Measurements from ENCODE around the gene RHBDL1. TPM values are rescaled to one million over a fixed set of nuclear protein-coding genes. Genes with fewer than 3 reads are reported as not detected.
"Not testable (repeated sequence)": the region's sequence is repeated elsewhere in the genome, so short reads cannot be mapped to it uniquely, and the experiment has no call there.

The RHBDL1 gene
- total RNA-seq, 2 experiments from 2014 or later, result 0.48 to 0.63 TPM

DNA sequence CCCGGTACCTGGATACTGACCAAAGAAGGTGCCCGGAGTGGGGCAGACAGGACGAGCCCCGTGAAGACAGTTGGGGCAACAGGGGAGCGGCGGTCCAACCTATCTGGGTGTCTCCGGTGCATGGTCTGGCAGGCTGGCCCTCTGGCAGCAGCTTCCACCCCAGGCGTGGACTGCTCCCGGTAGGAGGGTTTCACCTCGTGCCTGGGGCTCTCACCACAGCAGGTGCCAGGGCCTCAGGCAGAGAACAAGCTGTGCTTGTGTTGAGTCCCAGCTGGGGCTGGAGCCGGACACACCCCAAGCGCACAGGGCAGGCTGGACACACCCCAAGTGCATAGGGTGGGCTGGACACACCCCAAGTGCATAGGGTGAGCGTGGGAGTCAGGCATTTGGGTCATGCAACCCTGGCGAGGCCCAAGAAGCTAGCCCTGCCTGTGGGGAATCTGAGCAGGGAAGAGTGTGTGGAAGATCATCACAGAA lies 31.6 kb downstream of the RHBDL1 start:
- CTCF ChIA-PET, result interaction anchor here (0.5 to 2.3 kb wide), 2 partner anchors 9 to 78 kb away, joined by 3 to 9 read pairs; no protein-coding TSS in a partner anchor
- POLR2A ChIA-PET, result interaction anchor here (0.7 kb wide), 1 partner anchor 9 kb away, joined by 3 read pairs; no protein-coding TSS in a partner anchor

DNA sequence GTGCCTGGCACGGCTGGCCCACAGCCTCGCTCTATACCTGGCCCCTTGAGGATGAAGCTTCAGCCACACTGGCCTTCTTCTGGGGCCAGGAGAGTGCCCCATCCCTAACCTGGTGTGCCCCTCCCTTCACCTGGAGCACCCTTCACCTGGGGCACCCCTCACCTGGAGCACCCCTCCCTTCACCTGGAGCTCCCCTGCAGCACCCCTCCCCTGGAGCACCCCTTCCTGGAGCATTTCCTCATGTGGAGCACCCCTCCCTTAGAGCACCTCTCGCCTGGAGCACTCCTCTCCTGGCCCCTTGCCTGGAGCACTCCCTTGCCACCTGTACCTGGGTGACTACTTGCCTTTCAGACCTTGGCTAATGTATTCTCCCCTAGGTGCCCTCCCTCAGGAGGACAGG lies 32.5 kb downstream of the RHBDL1 start:
- ChIA-PET CTCF (no interaction called here), POLR2A (no interaction called here)

DNA sequence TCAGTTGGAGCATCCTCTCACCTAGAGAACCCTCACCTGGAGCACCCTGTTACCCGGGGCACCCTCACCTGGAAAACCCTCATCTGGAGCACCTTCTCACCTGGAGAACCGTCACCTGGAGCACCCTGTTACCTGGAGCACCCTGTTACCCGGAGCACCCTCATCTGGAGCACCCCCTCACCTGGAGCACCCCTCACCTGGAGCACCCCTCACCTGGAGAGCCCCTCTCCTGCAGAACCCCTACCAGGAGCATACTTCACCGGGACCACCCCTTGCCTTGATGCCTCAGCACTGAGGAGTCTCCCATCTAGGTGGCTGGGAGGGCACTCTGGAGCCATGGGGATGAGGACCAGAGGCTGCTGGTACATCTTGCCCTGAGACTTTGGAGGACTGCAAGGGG lies 33.5 kb downstream of the RHBDL1 start:
- POLR2A ChIA-PET, result no interaction called here
- CTCF ChIA-PET, result interaction anchor here (3.0 kb wide), 1 partner anchor 76 kb away, joined by 19 read pairs; no protein-coding TSS in a partner anchor

DNA sequence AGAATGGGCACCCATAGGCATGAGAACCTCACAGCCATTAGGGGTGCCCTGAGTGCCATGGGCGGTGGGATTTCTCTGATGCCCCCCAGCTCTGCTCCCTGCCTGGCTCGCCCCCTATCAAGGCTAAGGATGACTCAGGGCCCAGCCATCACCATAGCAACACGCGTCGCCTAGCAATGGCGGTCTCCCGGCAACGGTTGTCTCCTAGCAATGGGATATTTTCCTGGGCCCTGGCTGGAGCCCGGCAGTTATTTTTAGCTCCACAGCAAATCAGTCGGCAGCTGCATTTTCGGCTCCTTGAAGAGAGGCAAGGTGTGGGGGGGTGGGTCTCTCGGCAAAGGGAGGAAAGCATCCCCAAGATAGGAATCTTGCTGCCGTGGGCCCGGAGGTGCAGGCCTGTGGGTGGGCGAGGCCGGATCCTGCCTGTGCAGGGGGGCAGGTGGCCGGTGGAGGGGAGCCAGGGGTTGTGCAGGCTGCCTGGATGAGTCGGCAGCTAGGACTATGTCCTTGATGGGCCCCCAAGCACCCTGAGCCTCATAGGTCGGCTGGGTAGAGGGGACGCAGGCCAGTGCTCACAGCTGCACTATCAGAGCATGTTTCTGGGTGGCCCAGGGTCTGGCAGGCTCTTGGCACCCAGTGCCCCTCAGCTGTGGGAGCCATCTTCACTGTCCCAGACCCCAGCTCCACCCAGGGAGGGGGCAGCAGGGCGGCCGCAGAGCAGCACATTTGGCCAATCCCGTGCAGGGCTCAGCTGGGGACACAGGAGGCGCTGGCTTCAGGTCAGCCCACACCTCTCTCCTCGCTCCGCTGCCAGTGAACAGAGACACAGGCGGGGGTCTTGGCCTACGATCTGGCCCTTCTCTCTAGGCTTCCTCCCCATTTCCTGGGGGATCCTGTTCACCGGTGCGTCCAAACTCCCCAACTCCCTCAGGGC lies 34.4 kb downstream of the RHBDL1 start:
- ChIA-PET CTCF (interaction anchor here (0.8 to 3.0 kb wide), 6 partner anchors 8 to 80 kb away, joined by 3 to 19 read pairs (median 4); no protein-coding TSS in a partner anchor), POLR2A (no interaction called here)

DNA sequence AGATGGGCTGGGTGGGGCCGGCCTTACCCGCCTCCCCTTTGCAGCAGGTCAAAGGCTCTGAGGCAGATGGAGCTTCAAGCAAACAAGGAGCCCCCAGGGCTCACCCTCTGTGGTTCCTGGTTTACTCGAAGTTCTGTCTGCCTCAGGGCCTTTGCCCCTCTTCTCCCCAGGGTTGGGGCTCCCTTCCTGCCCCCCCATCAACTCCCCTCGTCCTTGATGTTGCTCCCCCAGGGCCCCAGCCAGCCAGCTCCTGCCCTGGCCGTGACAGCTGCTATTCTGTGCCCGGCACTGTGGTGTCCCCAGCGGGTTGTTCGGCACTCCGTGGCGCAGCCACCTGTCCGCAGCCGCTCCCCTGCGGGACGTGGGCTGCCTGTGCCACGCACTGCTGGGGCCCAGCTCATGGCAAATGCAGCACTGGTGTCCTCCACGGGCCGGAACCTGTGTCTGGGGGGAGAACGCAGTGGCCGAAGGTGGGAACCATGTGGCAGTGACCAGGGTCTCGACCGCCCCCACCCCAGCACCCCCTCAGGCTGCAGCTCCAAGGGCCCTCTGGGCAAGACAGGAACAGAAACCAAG lies 35.1 kb downstream of the RHBDL1 start:
- POLR2A ChIA-PET, result no interaction called here
- CTCF ChIA-PET, result interaction anchor here (0.8 to 3.0 kb wide), 6 partner anchors 9 to 77 kb away, joined by 3 to 19 read pairs (median 4); no protein-coding TSS in a partner anchor

DNA sequence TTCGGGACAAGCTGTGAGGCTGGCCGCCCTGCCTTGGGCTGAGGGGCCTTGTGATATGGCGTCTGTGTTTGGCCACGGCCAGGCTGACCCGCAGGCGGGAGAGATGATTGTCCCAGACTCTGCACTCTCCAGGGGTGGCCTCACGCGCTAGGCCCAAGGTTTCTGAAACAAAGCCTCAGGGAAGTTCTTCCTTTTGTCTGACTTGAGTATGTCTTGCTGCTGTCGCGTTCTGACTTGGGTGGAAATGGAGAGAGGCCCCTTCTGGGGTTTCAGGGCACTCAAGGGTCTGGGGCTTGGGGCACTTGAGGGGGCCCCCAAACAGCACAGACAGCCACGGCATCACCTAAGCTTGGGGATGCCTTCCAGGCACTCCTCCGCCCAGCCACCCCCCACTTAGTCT lies 35.6 kb downstream of the RHBDL1 start:
- POLR2A ChIA-PET, result no interaction called here
- CTCF ChIA-PET, result interaction anchor here (0.8 to 3.0 kb wide), 6 partner anchors 9 to 76 kb away, joined by 3 to 19 read pairs (median 5); partner anchors contain the start of gene WDR24

DNA sequence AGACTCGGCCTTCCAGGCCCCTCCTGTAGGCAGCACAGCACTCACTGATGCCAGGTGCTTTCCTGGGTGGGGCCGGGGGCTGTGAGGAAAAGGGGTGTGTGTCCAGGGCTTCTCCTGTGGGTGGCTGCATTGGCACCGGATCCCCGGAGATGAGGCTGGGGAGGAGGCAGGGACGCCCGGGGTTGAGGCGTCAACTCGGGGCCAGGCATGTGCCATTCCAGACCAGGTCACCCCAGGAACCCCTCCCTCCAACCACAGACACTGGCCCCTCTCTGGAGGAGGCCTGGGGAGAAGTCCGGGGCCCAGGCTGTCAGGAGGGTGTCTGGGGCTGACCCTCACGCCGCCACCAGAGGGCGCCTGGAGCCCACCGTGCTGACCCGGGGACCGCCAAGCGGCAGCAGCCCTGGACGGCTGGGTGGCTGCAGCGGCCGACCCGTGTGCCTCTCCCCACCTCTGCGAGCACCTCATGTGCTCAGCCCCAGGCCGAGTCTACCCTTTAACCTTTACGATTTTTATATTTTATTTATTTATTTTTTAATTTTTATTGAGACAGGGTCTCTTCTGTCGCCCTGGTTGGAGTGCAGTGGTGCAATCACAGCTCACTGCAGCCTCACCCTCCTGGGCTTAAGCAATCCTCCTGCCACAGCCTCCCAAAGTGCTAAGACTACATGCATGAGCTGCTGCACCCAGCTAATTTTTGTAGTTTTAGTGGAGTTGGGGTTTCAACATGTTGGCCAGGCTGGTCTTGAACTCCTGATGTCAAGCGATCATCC lies 36.3 kb downstream of the RHBDL1 start:
- ChIA-PET POLR2A (no interaction called here), CTCF (interaction anchor here (0.6 to 4.5 kb wide), 22 partner anchors 8 to 887 kb away, joined by 3 to 26 read pairs (median 4); partner anchors contain the start of genes ANTKMT, CCDC78, CHTF18 and CIAO3)

DNA sequence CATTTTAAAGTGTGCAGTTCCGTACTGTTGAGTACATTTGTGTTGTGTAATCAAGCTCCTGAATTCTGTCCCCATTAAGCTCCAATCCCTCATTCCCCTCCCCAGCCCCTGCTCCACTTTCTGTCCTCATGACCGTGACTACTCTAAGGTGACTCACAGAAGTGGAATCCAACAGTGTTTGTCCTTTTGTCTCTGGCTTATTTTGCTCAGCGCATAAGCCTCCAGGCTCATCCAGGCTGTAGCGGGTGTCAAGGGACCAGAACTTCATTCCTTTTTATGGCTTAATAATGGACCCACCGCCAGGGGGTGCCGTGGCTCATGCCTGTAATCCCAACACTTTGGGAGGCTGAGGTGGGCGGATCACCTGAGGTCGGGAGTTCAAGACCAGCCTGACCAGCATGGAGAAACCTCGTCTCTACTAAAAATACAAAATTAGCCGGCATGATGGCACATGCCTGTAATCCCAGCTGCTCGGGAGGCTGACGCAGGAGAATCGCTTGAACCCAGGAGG lies 37.3 kb downstream of the RHBDL1 start:
- POLR2A ChIA-PET, result not testable (repeated sequence)
- CTCF ChIA-PET, result interaction anchor here (0.7 to 4.5 kb wide), 19 partner anchors 8 to 91 kb away, joined by 3 to 26 read pairs (median 5); partner anchors contain the start of genes ANTKMT, CCDC78, CHTF18 and CIAO3

DNA sequence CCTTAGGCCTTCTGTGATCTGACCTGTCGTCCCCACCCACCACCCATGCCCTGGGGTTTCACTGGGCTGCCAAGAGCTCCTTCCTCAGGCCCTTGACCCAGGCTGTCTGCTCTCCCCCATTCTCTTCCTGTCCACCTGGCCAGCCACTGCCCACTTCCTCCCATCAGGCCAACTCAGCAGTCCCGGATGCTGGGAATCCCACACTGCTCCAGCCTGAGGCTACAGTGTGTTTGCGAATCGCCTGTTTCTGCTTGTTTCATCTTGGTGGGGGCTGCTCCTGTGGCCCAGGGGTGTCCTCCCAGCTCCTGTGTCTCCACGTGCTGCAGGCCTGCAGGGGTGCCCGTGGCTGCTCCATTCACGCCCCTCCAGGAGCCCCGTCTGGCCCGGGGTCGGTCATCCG lies 38.6 kb downstream of the RHBDL1 start:
- ChIA-PET POLR2A (interaction anchor here (0.6 to 1.8 kb wide), 2 partner anchors 71 to 993 kb away, joined by 6 read pairs; no protein-coding TSS in a partner anchor), CTCF (interaction anchor here (1.0 to 4.5 kb wide), 6 partner anchors 11 to 71 kb away, joined by 3 to 26 read pairs (median 10); partner anchors contain the start of genes CCDC78, CIAO3 and JMJD8)

DNA sequence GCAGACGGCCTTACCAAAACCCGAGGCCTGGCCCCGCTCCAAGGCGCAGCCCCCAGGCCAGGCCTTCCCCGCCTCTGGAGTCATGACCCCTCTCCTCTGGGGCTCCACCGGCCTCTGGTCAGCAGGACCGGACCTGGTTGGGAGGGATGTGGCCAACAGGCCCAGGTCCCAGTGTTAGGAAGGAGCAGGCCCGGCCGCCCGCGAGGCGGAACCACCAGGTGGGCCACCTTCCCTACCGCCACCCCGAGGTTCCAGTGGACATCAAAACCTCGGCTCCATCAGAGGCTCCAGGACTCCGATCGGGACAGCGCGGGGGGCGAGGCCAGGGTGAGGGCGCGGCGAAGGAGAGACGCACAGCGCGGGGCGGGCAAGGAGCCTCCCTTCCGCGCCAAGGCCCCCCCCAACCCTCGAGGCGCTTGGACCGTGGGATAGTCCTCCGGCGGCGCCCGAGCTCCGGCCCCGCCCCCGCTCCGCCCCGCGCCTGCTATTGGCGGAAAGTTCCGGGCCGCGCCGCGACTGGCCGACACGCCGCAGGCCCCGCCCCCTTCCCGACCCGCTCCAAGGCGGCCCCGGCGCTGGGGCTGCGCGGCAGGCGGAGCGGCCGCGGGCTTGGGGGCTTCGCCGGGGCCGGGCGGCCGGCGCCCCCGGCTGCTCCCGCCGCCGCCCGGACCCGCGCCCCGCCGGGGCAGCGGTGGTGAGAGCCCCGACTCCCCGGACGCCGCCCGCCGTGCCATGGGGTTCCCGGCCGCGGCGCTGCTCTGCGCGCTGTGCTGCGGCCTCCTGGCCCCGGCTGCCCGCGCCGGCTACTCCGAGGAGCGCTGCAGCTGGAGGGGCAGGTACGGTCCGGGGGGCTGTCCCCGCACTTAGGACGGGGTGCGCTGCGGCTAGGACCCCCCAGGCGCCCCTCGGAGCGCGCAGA lies 39.3 kb downstream of the RHBDL1 start, which contains the start of gene METRN:
TSS of gene METRN (plus strand) at position 561 of the 919 bp plus-strand sequence. CDS start at position 733, 172 bp downstream.
- CTCF ChIA-PET, result interaction anchor here (0.5 to 4.5 kb wide), 8 partner anchors 10 to 74 kb away, joined by 5 to 26 read pairs (median 8); partner anchors contain the start of genes CCDC78, CHTF18, CIAO3 and RPUSD1
- POLR2A ChIA-PET, result interaction anchor here (0.6 to 1.8 kb wide), 3 partner anchors 8 to 266 kb away, joined by 3 to 6 read pairs (median 4); no protein-coding TSS in a partner anchor

DNA sequence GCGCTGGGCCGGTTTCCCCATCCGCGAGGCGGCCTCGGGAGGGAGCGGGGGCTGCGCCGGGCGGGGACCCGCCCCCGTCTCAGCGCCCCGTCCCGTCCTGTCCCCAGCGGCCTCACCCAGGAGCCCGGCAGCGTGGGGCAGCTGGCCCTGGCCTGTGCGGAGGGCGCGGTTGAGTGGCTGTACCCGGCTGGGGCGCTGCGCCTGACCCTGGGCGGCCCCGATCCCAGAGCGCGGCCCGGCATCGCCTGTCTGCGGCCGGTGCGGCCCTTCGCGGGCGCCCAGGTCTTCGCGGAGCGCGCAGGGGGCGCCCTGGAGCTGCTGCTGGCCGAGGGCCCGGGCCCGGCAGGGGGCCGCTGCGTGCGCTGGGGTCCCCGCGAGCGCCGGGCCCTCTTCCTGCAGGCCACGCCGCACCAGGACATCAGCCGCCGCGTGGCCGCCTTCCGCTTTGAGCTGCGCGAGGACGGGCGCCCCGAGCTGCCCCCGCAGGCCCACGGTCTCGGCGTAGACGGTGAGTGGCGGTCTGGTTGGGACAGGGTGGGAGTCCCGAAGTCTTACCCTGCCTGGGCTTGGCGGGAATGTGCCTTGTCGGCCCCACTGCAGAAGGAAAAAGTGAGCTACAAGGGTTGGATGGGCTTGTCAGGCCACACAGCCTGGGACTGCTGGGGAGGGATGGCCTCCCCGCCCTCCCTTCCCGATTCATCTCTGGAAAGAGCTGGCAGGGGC lies 40.2 kb downstream of the RHBDL1 start:
- CTCF ChIA-PET, result interaction anchor here (1.0 to 4.5 kb wide), 12 partner anchors 10 to 73 kb away, joined by 3 to 26 read pairs (median 8); partner anchors contain the start of genes CCDC78, CHTF18, CIAO3 and RPUSD1

DNA sequence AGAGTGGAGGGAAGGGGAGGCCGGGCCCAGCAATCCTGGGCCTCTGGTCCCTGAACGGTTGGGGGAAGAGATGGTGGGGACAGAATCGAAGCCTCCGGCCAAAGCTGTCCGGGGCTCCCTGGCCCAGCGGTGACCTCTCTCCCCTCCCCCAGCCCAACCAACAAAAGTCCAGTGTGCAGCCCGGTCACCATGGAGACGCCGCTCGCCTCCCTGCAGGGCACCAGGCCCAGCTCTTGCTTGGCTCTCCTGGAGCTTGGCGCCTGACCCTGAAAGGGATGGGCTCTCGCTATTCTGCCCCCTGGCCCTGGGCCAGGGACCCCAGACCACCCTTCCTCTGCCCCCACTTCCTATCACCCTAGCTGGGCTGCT lies 40.7 kb downstream of the RHBDL1 start:
- POLR2A ChIA-PET, result interaction anchor here (0.6 to 1.3 kb wide), 4 partner anchors 9 to 21 kb away, joined by 3 to 12 read pairs (median 6); no protein-coding TSS in a partner anchor

More for the DNA sequence above, 40.2 kb downstream of the RHBDL1 start:
- POLR2A ChIA-PET, result interaction anchor here (0.6 to 1.8 kb wide), 6 partner anchors 9 to 265 kb away, joined by 3 to 12 read pairs (median 5); no protein-coding TSS in a partner anchor

DNA sequence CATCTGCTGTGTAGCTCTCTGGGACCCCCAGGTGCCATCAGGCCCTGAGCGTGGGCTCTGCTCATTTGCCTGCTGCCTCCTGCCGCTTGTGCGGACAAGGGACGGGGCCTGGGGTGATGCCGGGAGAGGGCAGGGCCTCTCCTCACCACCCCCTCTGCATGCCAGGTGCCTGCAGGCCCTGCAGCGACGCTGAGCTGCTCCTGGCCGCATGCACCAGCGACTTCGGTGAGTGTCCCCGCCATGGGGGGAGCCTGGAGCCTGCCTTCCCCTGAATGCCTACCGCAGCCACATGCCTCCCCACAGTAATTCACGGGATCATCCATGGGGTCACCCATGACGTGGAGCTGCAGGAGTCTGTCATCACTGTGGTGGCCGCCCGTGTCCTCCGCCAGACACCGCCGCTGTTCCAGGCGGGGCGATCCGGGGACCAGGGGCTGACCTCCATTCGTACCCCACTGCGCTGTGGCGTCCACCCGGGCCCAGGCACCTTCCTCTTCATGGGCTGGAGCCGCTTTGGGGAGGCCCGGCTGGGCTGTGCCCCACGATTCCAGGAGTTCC lies 41.4 kb downstream of the RHBDL1 start:
- CTCF ChIA-PET, result interaction anchor here (0.8 to 2.7 kb wide), 8 partner anchors 11 to 289 kb away, joined by 3 to 12 read pairs (median 6); partner anchors contain the start of gene CIAO3
- POLR2A ChIA-PET, result interaction anchor here (0.5 to 1.3 kb wide), 3 partner anchors 12 to 596 kb away, joined by 8 to 12 read pairs (median 8); no protein-coding TSS in a partner anchor

More for the DNA sequence above, 40.7 kb downstream of the RHBDL1 start:
- CTCF ChIA-PET, result interaction anchor here (0.9 to 4.5 kb wide), 12 partner anchors 9 to 289 kb away, joined by 3 to 26 read pairs (median 8); partner anchors contain the start of genes CCDC78, CHTF18, CIAO3 and RPUSD1

DNA sequence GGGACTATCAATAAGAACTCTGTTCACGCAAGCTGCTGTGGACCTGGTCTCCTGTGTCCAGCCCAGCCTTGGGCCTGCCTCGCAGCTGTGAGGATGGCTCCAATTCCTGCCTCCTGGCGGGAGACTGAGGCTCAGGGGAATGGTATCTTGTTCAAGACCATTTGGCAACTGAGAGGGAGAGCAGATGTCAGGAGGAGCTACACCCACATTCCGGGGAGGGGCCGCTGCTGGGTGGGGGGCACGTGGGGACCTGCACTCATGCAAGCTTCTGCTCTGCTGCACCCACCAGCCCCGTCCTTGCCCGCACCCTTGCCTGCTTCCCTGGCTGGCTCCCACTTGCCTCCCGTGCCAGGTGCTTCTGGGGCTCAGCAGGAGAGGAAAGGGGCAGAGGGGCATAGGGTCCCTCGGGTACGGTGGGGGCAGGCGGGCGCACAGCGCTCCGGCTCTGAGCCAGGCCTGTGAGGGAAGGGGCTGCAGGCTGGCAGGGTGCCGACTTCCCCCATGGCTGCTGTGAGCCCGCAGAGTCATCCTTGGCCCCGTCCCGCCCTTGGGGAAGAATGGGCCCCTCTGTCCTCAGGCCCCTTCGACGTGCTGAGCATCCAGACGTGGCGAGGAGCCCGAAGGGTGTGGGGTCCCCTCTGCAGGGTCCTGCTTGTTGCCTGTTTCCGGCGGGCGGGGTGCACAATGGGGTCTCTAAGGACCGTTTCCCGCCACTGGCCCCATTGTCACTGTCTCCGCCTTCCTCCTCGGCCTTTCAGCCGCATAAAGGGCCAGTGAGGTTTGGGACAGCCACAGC lies 42.2 kb downstream of the RHBDL1 start:
- ChIA-PET POLR2A (interaction anchor here (0.5 kb wide), 1 partner anchor 595 kb away, joined by 8 read pairs; no protein-coding TSS in a partner anchor), CTCF (interaction anchor here (0.8 kb wide), 1 partner anchor 21 kb away, joined by 3 read pairs; no protein-coding TSS in a partner anchor)

DNA sequence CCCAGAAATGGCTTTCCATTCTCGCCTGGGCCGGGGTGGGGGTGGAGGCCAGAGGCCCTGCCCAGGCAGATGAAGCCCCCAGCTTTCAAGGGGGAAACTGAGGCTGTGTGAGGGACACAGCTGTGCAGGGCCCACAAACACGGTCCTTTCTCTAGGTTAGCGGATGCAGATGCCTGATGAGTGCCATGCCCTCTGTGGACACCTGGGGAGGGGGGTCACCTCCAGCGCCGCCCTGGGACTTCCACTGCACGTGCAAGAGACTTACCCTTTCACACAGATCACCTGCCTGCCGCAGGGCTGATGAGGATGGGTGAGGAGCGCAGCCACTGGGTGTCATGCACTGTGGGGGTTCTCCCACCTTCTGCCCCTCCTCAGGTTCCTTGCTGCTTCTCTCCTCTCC lies 42.9 kb downstream of the RHBDL1 start:
- POLR2A ChIA-PET, result no interaction called here
- CTCF ChIA-PET, result interaction anchor here (1.3 kb wide), 1 partner anchor 25 kb away, joined by 3 read pairs; no protein-coding TSS in a partner anchor

Measured in activated CD8-positive, alpha-beta memory T cell treated with anti-CD3 and anti-CD28 coated beads for 36 hours (primary cell).